Endothelial cell of umbilical vein (primary cell): Measurements from ENCODE around the gene RMI2. TPM values are rescaled to one million over a fixed set of nuclear protein-coding genes. Genes with fewer than 3 reads are reported as not detected.

Source experiments
- BruUV-seq: library from RNA; stranded (reverse); fragments of 400-500 nt; replicated peaks from 2 replicates; lab custom pipeline; 2021; lab: Mats Ljungman, UMichigan
- CTCF ChIA-PET: fragments of 300-600, 350-600 bp; sonication (Branson Sonifier 250); formaldehyde crosslinking; loops from one replicate; lab custom pipeline; 2021; ENCODE audit warnings: antibody characterized with exemption, inconsistent platforms; lab: Charles Lee
- POLR2A ChIA-PET: fragments of 300-600, 350-600 bp; sonication (Branson Sonifier 250); formaldehyde crosslinking; loops from one replicate; lab custom pipeline; 2021; ENCODE audit warnings: antibody characterized with exemption, inconsistent platforms; lab: Charles Lee
- DNase-seq: peaks from one replicate; pipeline ENCODE4 v3.0.0-alpha.2; 2011; ENCODE audit warnings: low read depth, low spot score
- FAIRE-seq: peaks from 2 replicates; lab custom pipeline; 2011; peaks lifted over from hg19 to GRCh38; lab: Jason Lieb, UNC
- H2AFZ ChIP-seq: 2 replicates; pipeline ENCODE4 v1.6.0; 2012; ENCODE audit warnings: low read depth, low read length, control low read depth, inconsistent platforms
- H3K27ac ChIP-seq: 2 replicates; pipeline ENCODE4 v1.5.1; 2011; ENCODE audit warnings: low read depth, mild to moderate bottlenecking, control low read depth, low read length, moderate library complexity; ENCODE audit not compliant: insufficient read depth
- H3K27me3 ChIP-seq, 2 experiments: 2 replicates each; pipeline versions ENCODE4 v1.6.0 to v1.6.1; 2011; ENCODE audit warnings: low read length in 2 of 2, mixed read lengths in 1 of 2; ENCODE audit not compliant: control insufficient read depth in 2 of 2, insufficient read depth in 2 of 2
- H3K36me3 ChIP-seq, 2 experiments: 2 replicates in 1 of 2; 3 replicates in 1 of 2; pipeline ENCODE4 v1.5.1; 2011; ENCODE audit warnings: low read length in 2 of 2, mild to moderate bottlenecking in 1 of 2, moderate library complexity in 1 of 2; ENCODE audit not compliant: control insufficient read depth in 2 of 2, insufficient read depth in 2 of 2; ENCODE audit errors: extremely low read depth in 1 of 2
- H3K4me1 ChIP-seq: 3 replicates; pipeline ENCODE4 v1.5.1; 2011; ENCODE audit warnings: mild to moderate bottlenecking, low read length; ENCODE audit not compliant: control insufficient read depth, insufficient read depth; ENCODE audit errors: extremely low read depth
- H3K4me2 ChIP-seq: 2 replicates; pipeline ENCODE4 v1.6.1; 2011; ENCODE audit warnings: low read length, control low read depth, mixed read lengths; ENCODE audit not compliant: insufficient read depth
- H3K4me3 ChIP-seq, 3 experiments: fragments of 200-600 bp in 1 of 3; sonication (generic), shearing (Covaris generic) in 1 of 3; replicated peaks in 1 of 3; 2 replicates each; pipeline ENCODE4 v1.5.1; 2011 to 2016; ENCODE audit warnings: control low read depth in 3 of 3, low read length in 3 of 3, mild to moderate bottlenecking in 2 of 3, inconsistent platforms in 1 of 3, low read depth in 1 of 3, moderate library complexity in 1 of 3; ENCODE audit not compliant: insufficient read depth in 1 of 3
- H3K79me2 ChIP-seq: 2 replicates; pipeline ENCODE4 v1.6.0; 2012; ENCODE audit warnings: low read length, inconsistent platforms; ENCODE audit not compliant: control insufficient read depth, insufficient read depth
- H3K9ac ChIP-seq: replicated peaks from 2 replicates; pipeline ENCODE3; 2011; ENCODE audit warnings: low read length, control low read depth; ENCODE audit not compliant: insufficient read depth; ENCODE audit errors: extremely low read depth
- H3K9me1 ChIP-seq: replicated peaks from 3 replicates; pipeline ENCODE4 v1.6.0; 2011; ENCODE audit warnings: mild to moderate bottlenecking, low read length; ENCODE audit not compliant: control insufficient read depth, insufficient read depth; ENCODE audit errors: extremely low read depth
- H3K9me3 ChIP-seq: replicated peaks from 2 replicates; pipeline ENCODE4 v1.5.1; 2012; ENCODE audit warnings: low read length, inconsistent platforms; ENCODE audit not compliant: control insufficient read depth, insufficient read depth
- H4K20me1 ChIP-seq: replicated peaks from 2 replicates; pipeline ENCODE3; 2011; ENCODE audit warnings: mild to moderate bottlenecking, low read length; ENCODE audit not compliant: control insufficient read depth, insufficient read depth; ENCODE audit errors: extremely low read depth
- EZH2 ChIP-seq: IDR thresholded peaks from 2 replicates; pipeline ENCODE4 v1.6.1; 2012; ENCODE audit warnings: borderline replicate concordance, low read depth, mild to moderate bottlenecking, moderate library complexity, low read length, inconsistent platforms; ENCODE audit not compliant: severe bottlenecking
- FOS ChIP-seq: IDR thresholded peaks from 2 replicates; pipeline ENCODE4 v1.6.1; 2011; ENCODE audit warnings: mild to moderate bottlenecking, low read length, moderate library complexity, borderline replicate concordance; ENCODE audit not compliant: insufficient read depth
- GATA2 ChIP-seq: IDR thresholded peaks from 2 replicates; pipeline ENCODE4 v1.7.0; 2011; ENCODE audit warnings: low read depth, mild to moderate bottlenecking, moderate library complexity, mixed read lengths, low read length; ENCODE audit not compliant: insufficient read length, insufficient read depth
- JUN ChIP-seq: IDR thresholded peaks from 2 replicates; pipeline ENCODE4 v1.6.1; 2011; ENCODE audit warnings: borderline replicate concordance, low read depth; ENCODE audit not compliant: insufficient read length, insufficient read depth
- MYC ChIP-seq: IDR thresholded peaks from one replicate; pipeline ENCODE4 v1.6.1; 2011; ENCODE audit warnings: mild to moderate bottlenecking, low read depth, low read length
- POLR2A ChIP-seq: IDR thresholded peaks from 2 replicates; pipeline ENCODE4 v1.6.1; 2012; ENCODE audit warnings: low read depth, mild to moderate bottlenecking, control low read depth, low read length
- POLR2AphosphoS5 ChIP-seq: IDR thresholded peaks from 2 replicates; pipeline ENCODE4 v1.6.1; 2012; ENCODE audit warnings: low read depth, mild to moderate bottlenecking, control low read depth, low read length, moderate library complexity; ENCODE audit not compliant: insufficient read depth
- dilution Hi-C: fragments of 300-500 bp; cut with MboI; formaldehyde crosslinking; loops from one replicate; pipeline ENCODE4 v1.15.0; 2019; ENCODE audit warnings: low sequenced_read_pairs; ENCODE audit not compliant: extremely low pct_ligation_motif_present
- intact Hi-C: fragments of 100-400 bp; cut with micrococcal nuclease; formaldehyde crosslinking; loops from one replicate; pipeline ENCODE4 v1.10.0; 2022
- polyA plus RNA-seq, 4 experiments: library from polyadenylated mRNA; depleted of rRNA in 3 of 4; stranded (reverse) in 3 of 4; unstranded in 1 of 4; fragments of >200 nt; gene quantifications; 2 replicates each; pipeline versions ENCODE4 v1.2.1 to v1.2.3, GENCODE V29; 2011 to 2012; ENCODE audit warnings: missing spikeins in 1 of 4
- total RNA-seq: library from RNA; stranded (reverse); gene quantifications from 2 replicates; pipeline ENCODE4 v1.2.3, GENCODE V29; 2021
- TF ChIP-seq, protein P1 (sequence below), 2 donors: IDR thresholded peaks; 1 replicate in 1 of 2; 2 replicates in 1 of 2; pipeline ENCODE4 v1.5.1; 2011; ENCODE audit warnings: low read length in 2 of 2, mild to moderate bottlenecking in 2 of 2, moderate library complexity in 2 of 2, control low read depth in 1 of 2, inconsistent platforms in 1 of 2, low read depth in 1 of 2; ENCODE audit not compliant: insufficient read depth in 1 of 2; ENCODE audit errors: extremely low read depth in 1 of 2
- TF ChIP-seq, protein P2 (sequence below): IDR thresholded peaks from 2 replicates; pipeline ENCODE4 v1.6.1; 2011; ENCODE audit not compliant: insufficient read depth, insufficient read length

Gene RMI2
- total and polyA plus RNA-seq, 2 donors (not counting 3 experiments of a cell fraction or from before 2014, with no cell fraction given) = 5.3 to 7.7 TPM

DNA sequence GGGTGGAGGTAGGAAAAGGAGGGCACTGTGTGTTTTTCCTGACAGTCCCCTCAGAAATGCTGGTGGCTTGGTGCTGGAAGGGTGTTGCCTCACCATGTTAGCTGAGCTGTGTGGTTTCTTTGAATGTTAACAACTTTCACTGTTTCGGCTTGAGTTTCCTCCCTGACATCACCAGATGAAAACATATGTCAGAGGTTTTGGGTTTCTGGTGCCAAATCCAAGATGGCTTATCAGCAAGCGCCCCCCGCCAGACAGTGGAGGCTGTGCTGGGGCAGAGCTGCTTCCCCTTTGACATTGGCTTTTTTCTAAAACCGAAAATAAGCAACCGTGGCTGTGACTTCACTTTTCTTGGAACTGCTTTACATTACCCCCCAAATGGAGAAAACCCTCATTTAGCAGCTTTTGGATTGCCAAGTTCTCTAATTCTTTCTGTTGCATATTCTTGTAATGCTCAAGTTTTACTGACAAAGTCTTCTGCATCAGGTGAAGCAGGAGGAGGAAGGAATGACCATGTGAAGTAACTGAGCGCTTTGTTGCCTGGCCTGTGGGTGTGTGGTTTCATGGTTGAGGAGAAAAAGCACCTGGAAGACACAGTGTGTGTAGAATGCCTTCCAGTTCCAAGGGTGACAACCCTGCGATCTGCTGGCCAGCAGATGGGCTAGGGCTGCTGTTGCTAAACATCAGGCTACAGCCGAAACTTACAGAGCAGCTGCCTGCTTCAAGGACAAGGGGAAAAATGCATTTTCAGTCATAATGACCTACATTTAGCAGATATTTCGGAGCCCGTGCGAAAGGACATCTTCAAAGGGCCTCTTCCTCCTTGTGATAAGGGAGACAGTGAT, 9.7 kb downstream of the RMI2 start:
- no peak overlapping the region for H3K4me3 ChIP-seq
- H2AFZ ChIP-seq = no peak overlapping the region
- CTCF ChIA-PET = interaction anchor here (1.1 to 2.5 kb wide), 2 partner anchors 99 to 384 kb away, joined by 4 to 10 read pairs; partner anchors contain the start of gene SOCS1
- DNase-seq (no peak), FAIRE-seq (no peak)
- TF ChIP-seq FOS (no peak), GATA2 (no peak), JUN (no peak), POLR2AphosphoS5 (no peak), MYC (no peak), POLR2A (no peak), EZH2 (no peak)
- TF ChIP-seq, protein P1, sequence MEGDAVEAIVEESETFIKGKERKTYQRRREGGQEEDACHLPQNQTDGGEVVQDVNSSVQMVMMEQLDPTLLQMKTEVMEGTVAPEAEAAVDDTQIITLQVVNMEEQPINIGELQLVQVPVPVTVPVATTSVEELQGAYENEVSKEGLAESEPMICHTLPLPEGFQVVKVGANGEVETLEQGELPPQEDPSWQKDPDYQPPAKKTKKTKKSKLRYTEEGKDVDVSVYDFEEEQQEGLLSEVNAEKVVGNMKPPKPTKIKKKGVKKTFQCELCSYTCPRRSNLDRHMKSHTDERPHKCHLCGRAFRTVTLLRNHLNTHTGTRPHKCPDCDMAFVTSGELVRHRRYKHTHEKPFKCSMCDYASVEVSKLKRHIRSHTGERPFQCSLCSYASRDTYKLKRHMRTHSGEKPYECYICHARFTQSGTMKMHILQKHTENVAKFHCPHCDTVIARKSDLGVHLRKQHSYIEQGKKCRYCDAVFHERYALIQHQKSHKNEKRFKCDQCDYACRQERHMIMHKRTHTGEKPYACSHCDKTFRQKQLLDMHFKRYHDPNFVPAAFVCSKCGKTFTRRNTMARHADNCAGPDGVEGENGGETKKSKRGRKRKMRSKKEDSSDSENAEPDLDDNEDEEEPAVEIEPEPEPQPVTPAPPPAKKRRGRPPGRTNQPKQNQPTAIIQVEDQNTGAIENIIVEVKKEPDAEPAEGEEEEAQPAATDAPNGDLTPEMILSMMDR (IDR thresholded peaks at IDR 0.05; ENCODE audit: extremely low read depth in 1 of 2, insufficient read depth in 1 of 2, low read depth in 1 of 2, low read length in 2 of 2) = no peak
- TF ChIP-seq, protein P2, sequence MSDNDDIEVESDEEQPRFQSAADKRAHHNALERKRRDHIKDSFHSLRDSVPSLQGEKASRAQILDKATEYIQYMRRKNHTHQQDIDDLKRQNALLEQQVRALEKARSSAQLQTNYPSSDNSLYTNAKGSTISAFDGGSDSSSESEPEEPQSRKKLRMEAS = no peak
- no peaks in the 10 kb centered on the region for H4K20me1 ChIP-seq
- POLR2A ChIA-PET = no interaction called here
- intact Hi-C loops = no loop called here
- H3K9ac ChIP-seq = no peak overlapping the region
- H3K4me2 ChIP-seq = no peak overlapping the region
- no peaks in the 10 kb centered on the region for H3K36me3 ChIP-seq
- H3K9me3 ChIP-seq = no peaks in the 10 kb centered on the region
- no peak overlapping the region for H3K27ac ChIP-seq
- no peaks in the 10 kb centered on the region for H3K79me2 ChIP-seq
- BruUV-seq = no TSS peak
- no peaks in the 10 kb centered on the region for H3K27me3 ChIP-seq
- peaks cover 6% of the 10 kb centered on the region for H3K4me1 ChIP-seq
- no peaks in the 10 kb centered on the region for H3K9me1 ChIP-seq
- dilution Hi-C loops = no loop called here
